Fibroblast of the aortic adventitia (primary cell): ENCODE results near the gene TLX2. TPM values are rescaled to one million over a fixed set of nuclear protein-coding genes. Genes with fewer than 3 reads are reported as not detected.
A peak's percentile ranks its signal among the peaks of the same experiment; 100 is the strongest.

Source experiments
- DNase-seq: peaks from one replicate; pipeline ENCODE4 v3.0.0-alpha.2; 2010; ENCODE audit warnings: low read depth
- H3K4me3 ChIP-seq: 2 replicates; pipeline ENCODE4 v1.5.1; 2011; ENCODE audit warnings: low read depth, mild to moderate bottlenecking, control low read depth, low read length, moderate library complexity
- CTCF ChIP-seq: IDR thresholded peaks from 2 replicates; pipeline ENCODE4 v1.5.1; 2011; ENCODE audit warnings: mild to moderate bottlenecking, low read length, control low read depth, inconsistent platforms; ENCODE audit not compliant: insufficient read depth
- total RNA-seq: library from RNA; depleted of rRNA; stranded (reverse); fragments of >200 nt; gene quantifications from 2 replicates; pipeline ENCODE4 v1.2.3, GENCODE V29; 2012; ENCODE audit warnings: low replicate concordance

The TLX2 gene
- total RNA-seq, 1 donor = not detected

- DNase-seq = no peak
- H3K4me3 ChIP-seq = no peak overlapping the region
- TF ChIP-seq CTCF = no peak
These were observed 30.4 kb downstream of the TLX2 start for GRCh38 chr2:74544634-74545033.

- TF ChIP-seq CTCF = no peak
- no peak for DNase-seq
- no peak overlapping the region for H3K4me3 ChIP-seq
These were observed 31.8 kb downstream of the TLX2 start for GRCh38 chr2:74546004-74546403.

- DNase-seq = no peak
- H3K4me3 ChIP-seq = peak overlapping the region; percentile 62
- no peak for TF ChIP-seq CTCF
These were observed 34.1 kb downstream of the TLX2 start for GRCh38 chr2:74548285-74548899.

- no peak for DNase-seq
These were observed 34.9 kb downstream of the TLX2 start for GRCh38 chr2:74548900-74549826.

GRCh38 chr2:74550231-74550630 lies 36.0 kb downstream of the TLX2 start:
- TF ChIP-seq CTCF = no peak
- no peak for DNase-seq
- H3K4me3 ChIP-seq = no peak overlapping the region

More at GRCh38 chr2:74548900-74549826, 34.9 kb downstream of the TLX2 start:
- TF ChIP-seq CTCF = no peak
- peak overlapping the region; percentile 62 for H3K4me3 ChIP-seq

- TF ChIP-seq CTCF = no peak
- DNase-seq = no peak
- no peak overlapping the region for H3K4me3 ChIP-seq
These were observed 37.3 kb downstream of the TLX2 start for GRCh38 chr2:74551530-74551929.
